SK-N-SH treated with all-trans-retinoic acid at 6 μM for 48 hours (cell line): ENCODE measurements around the gene PTPRN2.

Experiments
- ARNTL ChIP-seq: fragments of 450-650 bp; formaldehyde crosslinking; IDR thresholded peaks from 2 replicates; pipeline ENCODE4 v1.5.0; 2020; ENCODE audit warnings: low read depth, mild to moderate bottlenecking, moderate library complexity, borderline replicate concordance
- CSDC2 ChIP-seq: fragments of 250-450 bp; sonication (Bioruptor Pico); IDR thresholded peaks from 2 replicates; pipeline ENCODE4 v1.5.0; 2020; ENCODE audit warnings: mild to moderate bottlenecking, moderate library complexity
- ISL1 ChIP-seq: fragments of 250-450 bp; sonication (Bioruptor Pico); IDR thresholded peaks from 2 replicates; pipeline ENCODE4 v2.1.2; 2022; ENCODE audit warnings: mild to moderate bottlenecking, moderate library complexity
- PPARA ChIP-seq: fragments of 250-450 bp; sonication (Bioruptor Pico); IDR thresholded peaks from 2 replicates; pipeline ENCODE4 v1.5.0; 2020; ENCODE audit warnings: mild to moderate bottlenecking, borderline replicate concordance
- SNAI2 ChIP-seq: fragments of 250-450 bp; sonication (Bioruptor Pico); IDR thresholded peaks from 2 replicates; pipeline ENCODE4 v1.5.0; 2020; ENCODE audit warnings: mild to moderate bottlenecking, moderate library complexity
- TOX ChIP-seq: fragments of 250-450 bp; sonication (Bioruptor Pico); IDR thresholded peaks from 2 replicates; pipeline ENCODE4 v1.8.0; 2021; ENCODE audit warnings: mild to moderate bottlenecking, moderate library complexity, borderline replicate concordance
- ZFP3 ChIP-seq: fragments of 250-450 bp; sonication (Bioruptor Pico); IDR thresholded peaks from 2 replicates; pipeline ENCODE4 v1.5.0; 2020; ENCODE audit warnings: mild to moderate bottlenecking, moderate library complexity
- ZNF70 ChIP-seq: fragments of 450-650 bp; formaldehyde crosslinking; IDR thresholded peaks from 2 replicates; pipeline ENCODE4 v1.5.0; 2020; ENCODE audit warnings: mild to moderate bottlenecking, moderate library complexity
- TF ChIP-seq, protein P1 (sequence below): fragments of 250-450 bp; sonication (Bioruptor Pico); IDR thresholded peaks from 2 replicates; pipeline ENCODE4 v1.8.0; 2020; ENCODE audit warnings: mild to moderate bottlenecking, moderate library complexity, borderline replicate concordance
- TF ChIP-seq, protein P2 (sequence below): fragments of 250-450 bp; sonication (Bioruptor Pico); IDR thresholded peaks from 2 replicates; pipeline ENCODE4 v1.5.1; 2020; ENCODE audit warnings: low read depth, mild to moderate bottlenecking, moderate library complexity

DNA sequence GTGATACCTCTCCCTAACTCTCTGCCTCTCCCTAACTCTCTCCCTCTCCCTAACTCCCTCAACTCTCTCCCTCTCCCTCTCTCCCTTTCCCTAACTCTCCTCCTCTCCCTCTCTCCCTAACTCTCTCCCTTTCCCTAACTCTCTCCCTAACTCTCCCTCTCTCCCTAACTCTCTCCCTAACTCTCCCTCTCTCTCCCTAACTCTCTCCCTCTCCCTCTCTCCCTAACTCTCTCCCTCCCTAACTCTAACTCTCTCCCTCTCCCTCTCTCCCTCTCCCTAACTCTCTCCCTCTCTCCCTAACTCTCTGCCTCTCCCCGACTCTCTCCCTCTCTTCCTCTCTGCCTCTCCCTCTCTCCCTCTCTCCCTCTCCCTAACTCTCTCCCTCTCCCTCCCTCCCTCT, 2.0 kb upstream of the PTPRN2 start:
- TF ChIP-seq CSDC2 (CRISPR knock-in tag) = no peak
- no peak for TF ChIP-seq ARNTL (CRISPR knock-in tag)
- TF ChIP-seq SNAI2 (CRISPR knock-in tag) = no peak
- TF ChIP-seq ZFP3 (CRISPR knock-in tag) = no peak
- no peak for TF ChIP-seq TOX (CRISPR knock-in tag)
- no peak for TF ChIP-seq PPARA (CRISPR knock-in tag)
- no peak for TF ChIP-seq ISL1
- no peak for TF ChIP-seq ZNF70 (CRISPR knock-in tag)
- TF ChIP-seq, protein P1, sequence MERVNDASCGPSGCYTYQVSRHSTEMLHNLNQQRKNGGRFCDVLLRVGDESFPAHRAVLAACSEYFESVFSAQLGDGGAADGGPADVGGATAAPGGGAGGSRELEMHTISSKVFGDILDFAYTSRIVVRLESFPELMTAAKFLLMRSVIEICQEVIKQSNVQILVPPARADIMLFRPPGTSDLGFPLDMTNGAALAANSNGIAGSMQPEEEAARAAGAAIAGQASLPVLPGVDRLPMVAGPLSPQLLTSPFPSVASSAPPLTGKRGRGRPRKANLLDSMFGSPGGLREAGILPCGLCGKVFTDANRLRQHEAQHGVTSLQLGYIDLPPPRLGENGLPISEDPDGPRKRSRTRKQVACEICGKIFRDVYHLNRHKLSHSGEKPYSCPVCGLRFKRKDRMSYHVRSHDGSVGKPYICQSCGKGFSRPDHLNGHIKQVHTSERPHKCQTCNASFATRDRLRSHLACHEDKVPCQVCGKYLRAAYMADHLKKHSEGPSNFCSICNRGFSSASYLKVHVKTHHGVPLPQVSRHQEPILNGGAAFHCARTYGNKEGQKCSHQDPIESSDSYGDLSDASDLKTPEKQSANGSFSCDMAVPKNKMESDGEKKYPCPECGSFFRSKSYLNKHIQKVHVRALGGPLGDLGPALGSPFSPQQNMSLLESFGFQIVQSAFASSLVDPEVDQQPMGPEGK (CRISPR knock-in tag) = no peak
- TF ChIP-seq, protein P2, sequence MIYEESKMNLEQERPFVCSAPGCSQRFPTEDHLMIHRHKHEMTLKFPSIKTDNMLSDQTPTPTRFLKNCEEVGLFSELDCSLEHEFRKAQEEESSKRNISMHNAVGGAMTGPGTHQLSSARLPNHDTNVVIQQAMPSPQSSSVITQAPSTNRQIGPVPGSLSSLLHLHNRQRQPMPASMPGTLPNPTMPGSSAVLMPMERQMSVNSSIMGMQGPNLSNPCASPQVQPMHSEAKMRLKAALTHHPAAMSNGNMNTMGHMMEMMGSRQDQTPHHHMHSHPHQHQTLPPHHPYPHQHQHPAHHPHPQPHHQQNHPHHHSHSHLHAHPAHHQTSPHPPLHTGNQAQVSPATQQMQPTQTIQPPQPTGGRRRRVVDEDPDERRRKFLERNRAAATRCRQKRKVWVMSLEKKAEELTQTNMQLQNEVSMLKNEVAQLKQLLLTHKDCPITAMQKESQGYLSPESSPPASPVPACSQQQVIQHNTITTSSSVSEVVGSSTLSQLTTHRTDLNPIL (CRISPR knock-in tag) = no peak
